GM19397 (cell line): Measurements from ENCODE around the gene UTS2R.
"Not testable (repeated sequence)": the region's sequence is repeated elsewhere in the genome, so short reads cannot be mapped to it uniquely, and the experiment has no call there.

ENCODE experiments used
- ATAC-seq: cut with Tn5 transposase; IDR thresholded peaks from one replicate; pipeline ENCODE4 v1.9.1; 2021; ENCODE audit warnings: mild to moderate bottlenecking, moderate library complexity; ENCODE audit not compliant: unreplicated experiment

UTS2R gene

GRCh38 chr17:82374626-82375331 is 3.2 kb downstream of the UTS2R start:
- ATAC-seq: no peak

- ATAC-seq: no peak
These were observed 3.9 kb downstream of the UTS2R start for GRCh38 chr17:82375359-82376041.

GRCh38 chr17:82376042-82376730 is 4.6 kb downstream of the UTS2R start:
- ATAC-seq: no peak

- ATAC-seq: not testable (repeated sequence)
These were observed 5.7 kb downstream of the UTS2R start for GRCh38 chr17:82377294-82377693.

GRCh38 chr17:82377924-82378740 is 6.6 kb downstream of the UTS2R start:
- no peak for ATAC-seq

GRCh38 chr17:82378741-82379021 is 7.1 kb downstream of the UTS2R start:
- ATAC-seq: no peak

- ATAC-seq: no peak
These were observed 9.5 kb downstream of the UTS2R start for GRCh38 chr17:82380860-82381702.

- ATAC-seq: not testable (repeated sequence)
These were observed 10.1 kb downstream of the UTS2R start for GRCh38 chr17:82381703-82382009.

- not testable (repeated sequence) for ATAC-seq
These were observed 10.8 kb downstream of the UTS2R start for GRCh38 chr17:82382220-82382932.

- ATAC-seq: no peak
These were observed 11.3 kb downstream of the UTS2R start for GRCh38 chr17:82382933-82383255.

GRCh38 chr17:82383411-82383810 is 11.8 kb downstream of the UTS2R start:
- no peak for ATAC-seq

- ATAC-seq: no peak
These were observed 12.6 kb downstream of the UTS2R start for GRCh38 chr17:82384051-82384729.

GRCh38 chr17:82384730-82385481 is 13.3 kb downstream of the UTS2R start:
- no peak for ATAC-seq

GRCh38 chr17:82385559-82386254 is 14.1 kb downstream of the UTS2R start:
- ATAC-seq: no peak

GRCh38 chr17:82386255-82386831 is 14.8 kb downstream of the UTS2R start:
- no peak for ATAC-seq

- no peak for ATAC-seq
These were observed 15.5 kb downstream of the UTS2R start for GRCh38 chr17:82386881-82387704.

- no peak for ATAC-seq
These were observed 16.1 kb downstream of the UTS2R start for GRCh38 chr17:82387705-82388106.
